Trophoblast cell (in vitro differentiated cells and primary cell): ENCODE results near the gene ATL2.
"Not testable (repeated sequence)": the region's sequence is repeated elsewhere in the genome, so short reads cannot be mapped to it uniquely, and the experiment has no call there.

Experiments
- DNase-seq, 2 donors: peaks; one replicate each; pipeline ENCODE4 v3.0.0-alpha.2; 2016
- H2AFZ ChIP-seq: 2 replicates; pipeline ENCODE4 v1.6.1; 2013; ENCODE audit warnings: low read length, moderate library complexity, mild to moderate bottlenecking; ENCODE audit not compliant: insufficient read depth, poor library complexity
- H2AK5ac ChIP-seq: 2 replicates; pipeline ENCODE4 v1.6.1; 2013; ENCODE audit warnings: mild to moderate bottlenecking, low read length
- H2BK120ac ChIP-seq: 2 replicates; pipeline ENCODE4 v1.6.1; 2013; ENCODE audit warnings: low read length, mild to moderate bottlenecking, moderate library complexity; ENCODE audit not compliant: insufficient read depth, poor library complexity
- H2BK12ac ChIP-seq: 2 replicates; pipeline ENCODE4 v1.6.1; 2013; ENCODE audit warnings: mild to moderate bottlenecking, low read length, moderate library complexity
- H2BK5ac ChIP-seq: 2 replicates; pipeline ENCODE4 v1.6.1; 2013; ENCODE audit warnings: low read length, low read depth, moderate library complexity, mild to moderate bottlenecking; ENCODE audit not compliant: poor library complexity
- H3K14ac ChIP-seq: 2 replicates; pipeline ENCODE4 v1.6.1; 2013; ENCODE audit warnings: mild to moderate bottlenecking, low read length
- H3K18ac ChIP-seq: 2 replicates; pipeline ENCODE4 v1.6.1; 2013; ENCODE audit warnings: mild to moderate bottlenecking, low read length
- H3K23ac ChIP-seq: 2 replicates; pipeline ENCODE4 v1.6.1; 2013; ENCODE audit warnings: low read length
- H3K27ac ChIP-seq: 2 replicates; pipeline ENCODE4 v1.5.1; 2013; ENCODE audit warnings: low read depth, mild to moderate bottlenecking, inconsistent platforms, low read length, moderate library complexity
- H3K27me3 ChIP-seq: 2 replicates; pipeline ENCODE4 v1.6.1; 2013; ENCODE audit warnings: inconsistent platforms, mild to moderate bottlenecking, low read length, moderate library complexity; ENCODE audit not compliant: insufficient read depth
- H3K36me3 ChIP-seq, 2 experiments: 1 replicate in 1 of 2; 2 replicates in 1 of 2; pipeline ENCODE4 v1.6.1; 2013; ENCODE audit warnings: low read length in 2 of 2, mild to moderate bottlenecking in 2 of 2, moderate library complexity in 1 of 2; ENCODE audit not compliant: insufficient read depth in 2 of 2, control insufficient read depth in 1 of 2
- H3K4ac ChIP-seq: 2 replicates; pipeline ENCODE4 v1.6.1; 2013; ENCODE audit warnings: low read depth, mild to moderate bottlenecking, low read length, moderate library complexity
- H3K4me1 ChIP-seq, 2 experiments: 1 replicate in 1 of 2; 2 replicates in 1 of 2; pipeline ENCODE4 v1.6.1; 2013; ENCODE audit warnings: low read length in 2 of 2, mild to moderate bottlenecking in 2 of 2, moderate library complexity in 1 of 2; ENCODE audit not compliant: insufficient read depth in 2 of 2, control insufficient read depth in 1 of 2
- H3K4me2 ChIP-seq: 2 replicates; pipeline ENCODE4 v1.6.1; 2013; ENCODE audit warnings: inconsistent platforms, mild to moderate bottlenecking, low read length, moderate library complexity
- H3K4me3 ChIP-seq: 2 replicates; pipeline ENCODE4 v1.5.1; 2013; ENCODE audit warnings: mild to moderate bottlenecking, low read depth, low read length, inconsistent platforms
- H3K79me1 ChIP-seq: one replicate; pipeline ENCODE4 v1.6.1; 2013; ENCODE audit warnings: low read length
- H3K79me2 ChIP-seq: 2 replicates; pipeline ENCODE4 v1.6.1; 2013; ENCODE audit warnings: low read length, mild to moderate bottlenecking; ENCODE audit not compliant: control insufficient read depth, insufficient read depth, poor library complexity
- H3K9ac ChIP-seq: 2 replicates; pipeline ENCODE4 v1.6.1; 2013; ENCODE audit warnings: mild to moderate bottlenecking, low read length
- H3K9me3 ChIP-seq: 2 replicates; pipeline ENCODE4 v1.6.1; 2013; ENCODE audit warnings: low read depth, mild to moderate bottlenecking, control low read depth, inconsistent platforms, low read length; ENCODE audit not compliant: insufficient read depth
- H4K12ac ChIP-seq: 2 replicates; pipeline ENCODE4 v1.6.1; 2013; ENCODE audit warnings: low read depth, mild to moderate bottlenecking, low read length, moderate library complexity
- H4K8ac ChIP-seq: 2 replicates; pipeline ENCODE4 v1.6.1; 2013; ENCODE audit warnings: low read depth, mild to moderate bottlenecking, low read length, moderate library complexity
- H4K91ac ChIP-seq: one replicate; pipeline ENCODE4 v1.6.1; 2013; ENCODE audit warnings: low read depth, mild to moderate bottlenecking, low read length, moderate library complexity
- WGBS: extraction: QIAGEN DNeasy Blood & Tissue Kit; methylation state at CpG from one replicate; pipeline ENCODE4 v1.1.7; 2013; ENCODE audit warnings: missing lambda C conversion rate; ENCODE audit not compliant: insufficient read length, insufficient coverage; ENCODE audit errors: extremely low coverage; 5-methylcytosine and 5-hydroxymethylcytosine counted together

Gene ATL2

GRCh38 chr2:38327580-38327979 lies 49.5 kb downstream of the ATL2 start:
- H2BK12ac ChIP-seq, result no peak overlapping the region
- no peak overlapping the region for H3K4me2 ChIP-seq
- no peak overlapping the region for H3K9ac ChIP-seq
- H3K4me3 ChIP-seq, result no peak overlapping the region
- no peak overlapping the region for H2BK120ac ChIP-seq
- H4K12ac ChIP-seq, result no peak overlapping the region
- no peak overlapping the region for H3K23ac ChIP-seq
- no peaks in the 10 kb centered on the region for H3K79me1 ChIP-seq
- H3K14ac ChIP-seq, result no peak overlapping the region
- no peak overlapping the region for H3K27ac ChIP-seq
- H3K79me2 ChIP-seq, result peaks cover 1% of the 10 kb centered on the region
- H2BK5ac ChIP-seq, result no peak overlapping the region
- H2AK5ac ChIP-seq, result no peak overlapping the region
- DNase-seq, result no peak
- WGBS, result no CpG with 5 or more reads among the region's 9 CpGs
- H3K9me3 ChIP-seq, result no peaks in the 10 kb centered on the region
- no peaks in the 10 kb centered on the region for H3K4me1 ChIP-seq
- H3K4ac ChIP-seq, result no peak overlapping the region
- H2AFZ ChIP-seq, result no peak overlapping the region
- H3K36me3 ChIP-seq, result peaks cover 0 to 6% of the 10 kb centered on the region in 2 experiments
- no peak overlapping the region for H4K8ac ChIP-seq
- no peak overlapping the region for H4K91ac ChIP-seq
- H3K27me3 ChIP-seq, result no peaks in the 10 kb centered on the region
- peak overlapping the region; percentile 59 for H3K18ac ChIP-seq

- Histone ChIP-seq H3K79me2 (peaks cover 1% of the 10 kb centered on the region), H3K9ac (no peak overlapping the region), H3K4me1 (no peaks in the 10 kb centered on the region), H3K4me2 (no peak overlapping the region), H2AK5ac (no peak overlapping the region), H3K23ac (no peak overlapping the region), H2BK120ac (no peak overlapping the region), H3K36me3 (peaks cover 0 to 2% of the 10 kb centered on the region in 2 experiments), H4K12ac (no peak overlapping the region), H3K27me3 (no peaks in the 10 kb centered on the region), H3K27ac (no peak overlapping the region), H3K4me3 (no peak overlapping the region), H3K79me1 (no peaks in the 10 kb centered on the region), H2BK12ac (no peak overlapping the region), H2BK5ac (no peak overlapping the region), H4K91ac (no peak overlapping the region), H3K4ac (no peak overlapping the region), H3K9me3 (no peaks in the 10 kb centered on the region), H3K18ac (no peak overlapping the region), H2AFZ (no peak overlapping the region), H4K8ac (no peak overlapping the region), H3K14ac (no peak overlapping the region)
- DNase-seq, result no peak
- WGBS, result no CpG with 5 or more reads among the region's 6 CpGs
These were observed 53.5 kb downstream of the ATL2 start for GRCh38 chr2:38323623-38324022.

DNA sequence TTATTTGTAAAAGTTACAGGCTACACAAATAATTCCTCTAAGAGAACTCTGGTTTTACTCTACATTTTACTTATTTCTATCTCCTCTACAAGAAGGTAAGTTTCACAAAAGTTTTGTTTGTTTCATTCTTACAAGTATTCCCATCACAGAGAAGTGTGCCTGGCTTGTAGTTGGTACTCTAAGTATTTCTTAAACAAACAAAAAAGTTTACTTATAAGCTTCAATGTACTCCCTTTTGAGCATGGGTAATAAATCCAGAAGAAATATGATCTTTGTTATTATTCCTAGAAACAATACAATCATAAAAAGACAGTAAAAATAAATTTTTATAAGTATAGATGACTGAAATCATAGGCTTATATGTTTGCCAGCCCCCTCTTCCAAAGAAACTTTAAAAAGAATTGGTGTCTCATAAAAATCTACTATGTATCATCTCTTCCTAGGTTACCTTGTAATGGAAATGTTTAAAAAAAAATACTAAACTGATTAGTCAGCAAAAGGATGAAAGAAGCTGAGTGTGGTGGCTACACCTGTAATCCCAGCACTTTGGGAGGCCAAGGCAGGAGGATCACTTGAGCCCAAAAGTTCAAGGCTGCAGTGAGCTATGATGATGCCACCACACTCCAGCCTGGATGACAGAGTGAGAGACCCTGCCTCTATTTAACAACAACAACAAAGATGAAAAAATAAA lies 54.7 kb downstream of the ATL2 start:
- Histone ChIP-seq H3K27ac (no peak overlapping the region), H3K4ac (no peak overlapping the region), H3K79me1 (no peaks in the 10 kb centered on the region), H2AK5ac (no peak overlapping the region), H3K18ac (no peak overlapping the region), H3K9me3 (no peaks in the 10 kb centered on the region), H4K91ac (no peak overlapping the region), H3K23ac (no peak overlapping the region), H3K36me3 (peaks cover 3 to 8% of the 10 kb centered on the region in 2 experiments), H2BK120ac (no peak overlapping the region), H2BK12ac (no peak overlapping the region), H2BK5ac (no peak overlapping the region), H3K79me2 (no peaks in the 10 kb centered on the region), H3K4me2 (no peak overlapping the region), H3K4me1 (no peaks in the 10 kb centered on the region), H2AFZ (no peak overlapping the region), H4K12ac (no peak overlapping the region), H3K14ac (no peak overlapping the region), H3K4me3 (no peak overlapping the region), H3K27me3 (no peaks in the 10 kb centered on the region), H4K8ac (no peak overlapping the region), H3K9ac (no peak overlapping the region)
- DNase-seq, result no peak

DNA sequence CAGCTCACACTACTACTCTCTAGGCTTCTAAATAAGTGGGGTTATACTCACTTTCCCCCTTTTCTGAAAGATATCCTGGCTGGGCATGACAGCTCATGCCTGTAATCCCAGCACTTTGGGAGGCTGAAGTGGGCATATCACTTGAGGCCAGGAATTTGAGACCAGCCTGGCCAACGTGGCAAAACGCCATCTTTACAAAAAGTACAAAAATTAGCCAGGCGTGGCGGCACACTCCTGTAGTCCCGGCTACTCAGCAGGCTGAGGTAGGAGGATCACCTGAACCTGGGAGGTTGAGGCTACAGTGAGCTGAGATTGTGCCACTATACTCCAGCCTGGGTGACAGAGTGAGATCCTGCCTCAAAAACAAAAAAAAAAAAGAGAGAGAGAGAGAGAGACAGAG lies 57.8 kb downstream of the ATL2 start:
- not testable (repeated sequence) for H3K14ac ChIP-seq, H3K4me2 ChIP-seq, H2BK5ac ChIP-seq, H3K27ac ChIP-seq, H2AK5ac ChIP-seq, H2BK120ac ChIP-seq, H4K12ac ChIP-seq, H4K8ac ChIP-seq, H3K23ac ChIP-seq, H3K9me3 ChIP-seq, H3K79me1 ChIP-seq, H4K91ac ChIP-seq, H3K4me3 ChIP-seq, H3K9ac ChIP-seq, H3K79me2 ChIP-seq, H2AFZ ChIP-seq, DNase-seq, H3K4ac ChIP-seq, H3K4me1 ChIP-seq, H3K27me3 ChIP-seq, H2BK12ac ChIP-seq, H3K18ac ChIP-seq
- H3K36me3 ChIP-seq, result peaks cover 6 to 11% of the 10 kb centered on the region in 2 experiments
- no CpG with 5 or more reads among the region's 5 CpGs for WGBS
